K562 (cell line): Measurements from ENCODE around the gene SMC4. TPM values are rescaled to one million over a fixed set of nuclear protein-coding genes. Genes with fewer than 3 reads are reported as not detected.

Source experiments
- ATAC-seq: fragments of 200-7000 bp; cut with Tn5 transposase; 3 replicates; pipeline ENCODE4 v1.9.1; 2020; ENCODE audit warnings: moderate library complexity
- BruUV-seq: library from RNA; stranded (reverse); fragments of 400-500 nt; replicated peaks from 2 replicates; lab custom pipeline; 2021; lab: Mats Ljungman, UMichigan
- CTCF ChIA-PET: fragments of 300-600 bp; formaldehyde crosslinking; extraction: SDS; loops from one replicate; lab custom pipeline; 2021; ENCODE audit warnings: low intra/inter-chr PET ratio; lab: Yijun Ruan, JAX
- POLR2A ChIA-PET: fragments of 300-600, 350-650 bp; sonication (Branson Sonifier 250); formaldehyde crosslinking; extraction: SDS; loops from one replicate; lab custom pipeline; 2021; ENCODE audit warnings: antibody characterized with exemption, inconsistent platforms; lab: Yijun Ruan, JAX
- DNase-seq, 4 experiments: peaks; one replicate each; pipeline versions ENCODE4 v3.0.0 to v3.0.0-alpha.2; 2011 to 2018; ENCODE audit warnings: low spot score in 3 of 4, mixed read lengths in 3 of 4; ENCODE audit errors: extremely low read depth in 1 of 4
- FAIRE-seq: peaks from 2 replicates; lab custom pipeline; 2011; peaks lifted over from hg19 to GRCh38; lab: Jason Lieb, UNC
- H2AFZ ChIP-seq: 2 replicates; pipeline ENCODE4 v1.6.0; 2011; ENCODE audit warnings: low read depth, low read length, control low read depth, inconsistent platforms
- H3K27ac ChIP-seq: fragments of 200-600 bp; 3 replicates; pipeline ENCODE4 v1.8.0; 2011; ENCODE audit warnings: low read depth, mild to moderate bottlenecking, control low read depth, inconsistent platforms, low read length, moderate library complexity, mixed read lengths; ENCODE audit errors: extremely low read depth
- H3K27me3 ChIP-seq, 2 experiments: fragments of 300-600 bp in 1 of 2; 2 replicates in 1 of 2; 3 replicates in 1 of 2; pipeline versions ENCODE4 v1.6.0 to v1.8.0; 2011; ENCODE audit warnings: inconsistent platforms in 2 of 2, low read length in 2 of 2, mild to moderate bottlenecking in 1 of 2, mixed read lengths in 1 of 2, moderate library complexity in 1 of 2; ENCODE audit not compliant: control insufficient read depth in 2 of 2, insufficient read depth in 2 of 2
- H3K36me3 ChIP-seq: fragments of 300-600 bp; 3 replicates; pipeline ENCODE4 v1.8.0; 2011; ENCODE audit warnings: mild to moderate bottlenecking, low read length, inconsistent platforms; ENCODE audit not compliant: control insufficient read depth, insufficient read depth
- H3K4me1 ChIP-seq, 2 experiments: fragments of 200-600 bp in 1 of 2; replicated peaks in 1 of 2; 2 replicates in 1 of 2; 3 replicates in 1 of 2; pipeline versions ENCODE4 v1.5.1 to v1.8.0; 2011; ENCODE audit warnings: inconsistent platforms in 2 of 2, low read length in 2 of 2, mild to moderate bottlenecking in 1 of 2, mixed read lengths in 1 of 2, moderate library complexity in 1 of 2; ENCODE audit not compliant: control insufficient read depth in 2 of 2, insufficient read depth in 2 of 2
- H3K4me2 ChIP-seq: 2 replicates; pipeline ENCODE4 v1.6.1; 2011; ENCODE audit warnings: low read length, control low read depth, inconsistent platforms, mixed read lengths; ENCODE audit not compliant: insufficient read depth
- H3K4me3 ChIP-seq: fragments of 200-600 bp; sonication (generic), shearing (Covaris generic); 2 replicates; pipeline ENCODE4 v1.5.1; 2016; ENCODE audit warnings: control low read depth, inconsistent platforms
- H3K79me2 ChIP-seq: fragments of 200-600 bp; 3 replicates; pipeline ENCODE4 v1.8.0; 2011; ENCODE audit warnings: low read length, inconsistent platforms; ENCODE audit not compliant: control insufficient read depth, insufficient read depth
- H3K9ac ChIP-seq, 2 experiments: 2 replicates each; pipeline versions ENCODE4 v1.6.0 to v1.6.1; 2011; ENCODE audit warnings: low read depth in 2 of 2, low read length in 2 of 2, control low read depth in 1 of 2, inconsistent platforms in 1 of 2, mild to moderate bottlenecking in 1 of 2, mixed read lengths in 1 of 2; ENCODE audit not compliant: insufficient read depth in 1 of 2
- H3K9me1 ChIP-seq: one replicate; pipeline ENCODE4 v1.6.0; 2011; ENCODE audit warnings: inconsistent platforms, mild to moderate bottlenecking, low read length, moderate library complexity; ENCODE audit not compliant: control insufficient read depth, insufficient read depth
- H3K9me3 ChIP-seq: replicated peaks from 2 replicates; pipeline ENCODE4 v1.5.1; 2011; ENCODE audit warnings: low read depth, low read length, inconsistent platforms; ENCODE audit not compliant: control insufficient read depth, insufficient read depth
- H4K20me1 ChIP-seq: replicated peaks from 2 replicates; pipeline ENCODE4 v1.6.1; 2011; ENCODE audit warnings: low read length, inconsistent platforms, mixed read lengths; ENCODE audit not compliant: control insufficient read depth, insufficient read depth
- ARID2 ChIP-seq: fragments of 450-650 bp; IDR thresholded peaks from 2 replicates; pipeline ENCODE4 v1.6.1; 2017; ENCODE audit warnings: antibody characterized with exemption, mild to moderate bottlenecking
- BRD9 ChIP-seq: fragments of 450-650 bp; IDR thresholded peaks from 2 replicates; pipeline ENCODE4 v1.6.1; 2018; ENCODE audit warnings: low read depth; ENCODE audit not compliant: partially characterized antibody
- ETV6 ChIP-seq, 3 experiments: fragments of 150-350 bp in 1 of 3; sonication (generic) in 1 of 3; formaldehyde crosslinking in 1 of 3; IDR thresholded peaks; 2 replicates each; pipeline versions ENCODE4 v1.6.1 to v1.8.0; 2014 to 2022; ENCODE audit warnings: borderline replicate concordance in 2 of 3, low read depth in 2 of 3, antibody characterized with exemption in 1 of 3, low read length in 1 of 3, mild to moderate bottlenecking in 1 of 3, missing genetic modification reagents in 1 of 3
- GTF2E2 ChIP-seq: fragments of 200-800 bp; sonication (Bioruptor generic); IDR thresholded peaks from 2 replicates; pipeline ENCODE4 v1.6.1; 2016; ENCODE audit warnings: missing genetic modification characterization, missing compliant biosample characterization
- HDAC3 ChIP-seq: fragments of 450-650 bp; IDR thresholded peaks from 2 replicates; pipeline ENCODE4 v1.6.1; 2018; ENCODE audit warnings: borderline replicate concordance, mild to moderate bottlenecking, moderate library complexity; ENCODE audit not compliant: partially characterized antibody
- HOXB6 ChIP-seq: fragments of 250-450 bp; sonication (Bioruptor Pico); IDR thresholded peaks from 2 replicates; pipeline ENCODE4 v1.5.1; 2022; ENCODE audit warnings: mild to moderate bottlenecking, borderline replicate concordance
- L3MBTL2 ChIP-seq: fragments of 450-650 bp; IDR thresholded peaks from 2 replicates; pipeline ENCODE4 v1.6.1; 2016; ENCODE audit warnings: mild to moderate bottlenecking, moderate library complexity
- NCOA2 ChIP-seq, 2 experiments: fragments of 450-650 bp; IDR thresholded peaks; 2 replicates each; pipeline ENCODE4 v1.6.1; 2018; ENCODE audit warnings: mild to moderate bottlenecking in 2 of 2, moderate library complexity in 1 of 2; ENCODE audit not compliant: partially characterized antibody in 2 of 2
- NEUROD1 ChIP-seq: fragments of 150-350 bp; IDR thresholded peaks from 2 replicates; pipeline ENCODE4 v1.6.1; 2014; ENCODE audit warnings: borderline replicate concordance, low read length, low read depth; ENCODE audit not compliant: partially characterized antibody
- PREB ChIP-seq: sonication (generic); formaldehyde crosslinking; IDR thresholded peaks from 2 replicates; pipeline ENCODE4 v1.8.1; 2023; ENCODE audit warnings: mild to moderate bottlenecking, missing genetic modification reagents
- RBM17 ChIP-seq: fragments of 200-400 bp; formaldehyde crosslinking; IDR thresholded peaks from 2 replicates; pipeline ENCODE4 v1.6.1; 2017; ENCODE audit warnings: low read depth, mild to moderate bottlenecking, low read length, borderline replicate concordance
- SAP30 ChIP-seq: fragments of 200-600 bp; sonication (generic); IDR thresholded peaks from 2 replicates; pipeline ENCODE4 v1.6.1; 2012; ENCODE audit warnings: borderline replicate concordance, low read depth, mild to moderate bottlenecking, moderate library complexity, low read length, control low read depth, inconsistent platforms; ENCODE audit not compliant: insufficient read depth, poor library complexity, severe bottlenecking
- SRSF1 ChIP-seq: fragments of 200-400 bp; formaldehyde crosslinking; IDR thresholded peaks from 2 replicates; pipeline ENCODE4 v1.6.1; 2017; ENCODE audit warnings: mild to moderate bottlenecking, low read depth, low read length, moderate library complexity
- TRIM24 ChIP-seq, 2 experiments: fragments of 450-650 bp; IDR thresholded peaks; 2 replicates each; pipeline ENCODE4 v1.6.1; 2016
- ZNF24 ChIP-seq: fragments of 450-650 bp; IDR thresholded peaks from 2 replicates; pipeline ENCODE4 v1.6.1; 2016
- ZNF253 ChIP-seq: fragments of 250-450 bp; sonication (Bioruptor Pico); conservative IDR thresholded peaks from 2 replicates; pipeline ENCODE4 v1.6.1; 2021; ENCODE audit warnings: mild to moderate bottlenecking
- WGBS: fragments of 100-300 bp; shearing (Covaris generic); methylation state at CpG from one replicate; pipeline ENCODE4 v1.1.6; 2016; ENCODE audit warnings: low coverage, mixed read lengths; ENCODE audit not compliant: insufficient coverage; ENCODE audit errors: missing lambda C conversion rate; 5-methylcytosine and 5-hydroxymethylcytosine counted together
- in situ Hi-C: fragments of 300-500 bp; cut with MboI; formaldehyde crosslinking; loops from 4 replicates; pipeline ENCODE4 v1.15.0; 2018; ENCODE audit warnings: inconsistent platforms, mixed read lengths
- intact Hi-C: fragments of 100-400 bp; cut with micrococcal nuclease; formaldehyde crosslinking; loops from 2 replicates; pipeline ENCODE4 v1.14.2; 2022
- polyA plus RNA-seq, 8 experiments: library from polyadenylated mRNA; depleted of rRNA in 4 of 8; stranded (reverse) in 5 of 8; unstranded in 3 of 8; fragments of >200 nt; fragmentation: Nextera tagmentation in 2 of 8; fragmentation: Illumina TruSeq in 1 of 8; extraction: Ambion mirVana in 2 of 8; extraction: Trizol in 1 of 8; gene quantifications; 2 replicates each; pipeline versions ENCODE4 v1.2.1 to v1.2.3, GENCODE V29; 2011 to 2014; ENCODE audit warnings: inconsistent platforms in 1 of 8, missing spikeins in 1 of 8
- total RNA-seq, 7 experiments: library from RNA; depleted of rRNA in 6 of 7; stranded (reverse); fragments of >200 nt in 6 of 7; fragmentation: Illumina TruSeq in 2 of 7; extraction: Trizol in 2 of 7; gene quantifications; 2 replicates each; pipeline versions ENCODE4 v1.2.1 to v1.2.3, GENCODE V29; 2011 to 2021; ENCODE audit warnings: low replicate concordance in 1 of 7
- TF ChIP-seq, protein P1 (sequence below): fragments of 250-450 bp; sonication (Bioruptor Pico); IDR thresholded peaks from 2 replicates; pipeline ENCODE4 v1.4.0; 2020; ENCODE audit warnings: borderline replicate concordance
- TF ChIP-seq, protein P2 (sequence below), 2 experiments: fragments of 450-650 bp in 1 of 2; sonication (generic) in 1 of 2; formaldehyde crosslinking in 1 of 2; IDR thresholded peaks in 1 of 2; conservative IDR thresholded peaks in 1 of 2; 2 replicates each; pipeline versions ENCODE4 v1.6.1 to v1.8.1; 2016 to 2023; ENCODE audit warnings: mild to moderate bottlenecking in 2 of 2, moderate library complexity in 2 of 2, inconsistent platforms in 1 of 2, missing genetic modification reagents in 1 of 2

SMC4 gene
- total and polyA plus RNA-seq, 9 of the 15 experiments (the other 6 are each of a cell fraction or from before 2014, with no cell fraction given): 87.9 to 347 (median 176) TPM

GRCh38 chr3:160373655-160374054, 25.8 kb upstream of the SMC4 start (continued):
- TF ChIP-seq, protein P1, sequence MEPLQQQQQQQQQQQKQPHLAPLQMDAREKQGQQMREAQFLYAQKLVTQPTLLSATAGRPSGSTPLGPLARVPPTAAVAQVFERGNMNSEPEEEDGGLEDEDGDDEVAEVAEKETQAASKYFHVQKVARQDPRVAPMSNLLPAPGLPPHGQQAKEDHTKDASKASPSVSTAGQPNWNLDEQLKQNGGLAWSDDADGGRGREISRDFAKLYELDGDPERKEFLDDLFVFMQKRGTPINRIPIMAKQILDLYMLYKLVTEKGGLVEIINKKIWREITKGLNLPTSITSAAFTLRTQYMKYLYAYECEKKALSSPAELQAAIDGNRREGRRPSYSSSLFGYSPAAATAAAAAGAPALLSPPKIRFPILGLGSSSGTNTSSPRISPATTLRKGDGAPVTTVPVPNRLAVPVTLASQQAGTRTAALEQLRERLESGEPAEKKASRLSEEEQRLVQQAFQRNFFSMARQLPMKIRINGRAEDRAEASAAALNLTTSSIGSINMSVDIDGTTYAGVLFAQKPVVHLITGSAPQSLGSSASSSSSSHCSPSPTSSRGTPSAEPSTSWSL (CRISPR knock-in tag): no peak
- no peak for TF ChIP-seq ZNF24
- TF ChIP-seq HDAC3: peak; percentile 21
- TF ChIP-seq, all 486 proteins: peak for 14

DNA sequence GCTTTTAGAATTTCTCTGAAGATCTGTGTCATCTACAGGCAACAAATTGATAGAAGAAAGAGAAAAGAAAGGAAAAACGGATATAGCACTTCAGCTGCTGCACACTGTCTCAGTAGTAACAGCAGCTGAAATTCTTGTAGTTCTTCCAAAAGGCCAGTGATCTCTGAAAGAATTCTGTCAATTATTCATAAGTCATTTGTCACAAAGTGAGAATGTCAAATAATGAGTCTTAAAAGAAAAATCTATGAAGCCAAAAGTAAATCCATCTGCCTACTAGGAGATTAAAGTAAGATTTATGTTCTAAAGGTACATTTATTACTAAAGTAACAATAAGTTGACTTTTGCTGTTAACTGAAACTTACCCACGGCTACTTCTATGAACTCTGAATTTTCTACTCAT, 25.0 kb upstream of the SMC4 start:
- no TSS peak for BruUV-seq
- Histone ChIP-seq H3K4me3 (no peak overlapping the region), H3K9ac (no peak overlapping the region), H4K20me1 (no peaks in the 10 kb centered on the region), H3K27me3 (no peaks in the 10 kb centered on the region), H3K9me3 (no peaks in the 10 kb centered on the region), H3K79me2 (no peaks in the 10 kb centered on the region), H3K4me2 (no peak overlapping the region), H3K27ac (no peak overlapping the region), H3K36me3 (no peaks in the 10 kb centered on the region), H2AFZ (no peak overlapping the region), H3K4me1 (no peaks in the 10 kb centered on the region; a peak in 1 of 5 replicates), H3K9me1 (no peaks in the 10 kb centered on the region)
- DNase-seq (no peak), FAIRE-seq (no peak), ATAC-seq (no peak)
- ChIA-PET CTCF (no interaction called here), POLR2A (no interaction called here)
- intact Hi-C loops: no loop called here
- WGBS: 56% methylated on average over 2 of the region's 2 CpGs
- in situ Hi-C loops: no loop called here
- TF ChIP-seq NCOA2 (IDR thresholded peaks at IDR 0.05; ENCODE audit: partially characterized antibody in 2 of 2) (no peak), ZNF253 (CRISPR knock-in tag) (no peak), HOXB6 (CRISPR knock-in tag) (no peak), ARID2 (no peak), PREB (CRISPR knock-in tag) (no peak), GTF2E2 (tag) (no peak), TRIM24 (IDR thresholded peaks at IDR 0.05) (no peak), L3MBTL2 (no peak), SAP30 (no peak), ETV6 (IDR thresholded peaks at IDR 0.05; ENCODE audit: borderline replicate concordance in 1 of 2, low read depth in 2 of 2, low read length in 1 of 2) (no peak), ETV6 (CRISPR knock-in tag; IDR thresholded peaks at IDR 0.05; ENCODE audit: borderline replicate concordance) (no peak), NEUROD1 (no peak), RBM17 (no peak), SRSF1 (no peak), BRD9 (no peak)
- TF ChIP-seq, protein P2, sequence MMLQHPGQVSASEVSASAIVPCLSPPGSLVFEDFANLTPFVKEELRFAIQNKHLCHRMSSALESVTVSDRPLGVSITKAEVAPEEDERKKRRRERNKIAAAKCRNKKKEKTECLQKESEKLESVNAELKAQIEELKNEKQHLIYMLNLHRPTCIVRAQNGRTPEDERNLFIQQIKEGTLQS (IDR thresholded peaks at IDR 0.05): no peak
- TF ChIP-seq, protein P2 (CRISPR knock-in tag; conservative IDR thresholded peaks at IDR 0.05): no peak
